A673 (cell line): Measurements from ENCODE around the gene SERINC4. TPM values are rescaled to one million over a fixed set of nuclear protein-coding genes. Genes with fewer than 3 reads are reported as not detected.
"Not testable (repeated sequence)": the region's sequence is repeated elsewhere in the genome, so short reads cannot be mapped to it uniquely, and the experiment has no call there.

Experiments
- BruUV-seq: library from RNA; stranded (reverse); fragments of 400-500 nt; replicated peaks from 2 replicates; lab custom pipeline; 2021; lab: Mats Ljungman, UMichigan
- CTCF ChIA-PET: fragments of 300-600 bp; sonication (Branson Sonifier 250); formaldehyde crosslinking; loops from one replicate; lab custom pipeline; 2022; ENCODE audit warnings: antibody characterized with exemption; lab: Charles Lee
- POLR2A ChIA-PET: fragments of 300-600 bp; sonication (Branson Sonifier 250); formaldehyde crosslinking; loops from one replicate; lab custom pipeline; 2022; ENCODE audit warnings: antibody characterized with exemption; ENCODE audit not compliant: low non-redundant PET; lab: Charles Lee
- DNase-seq: peaks from one replicate; pipeline ENCODE4 v3.0.0-alpha.2; 2015; ENCODE audit warnings: low spot score
- H3K27ac ChIP-seq: fragments of 200-600 bp; sonication (generic); 2 replicates; pipeline ENCODE4 v1.5.1; 2016; ENCODE audit warnings: mixed run types, low read depth, mild to moderate bottlenecking, mixed read lengths, antibody characterized with exemption, low read length; ENCODE audit not compliant: poor library complexity, severe bottlenecking
- H3K27me3 ChIP-seq: fragments of 200-600 bp; sonication (generic); replicated peaks from 2 replicates; pipeline ENCODE4 v1.6.1; 2017; ENCODE audit warnings: mixed run types, low read depth, mild to moderate bottlenecking, mixed read lengths, antibody characterized with exemption, low read length; ENCODE audit not compliant: insufficient read depth, poor library complexity
- H3K36me3 ChIP-seq: fragments of 200-600 bp; sonication (generic); 2 replicates; pipeline ENCODE4 v1.6.1; 2016; ENCODE audit warnings: mixed run types, mild to moderate bottlenecking, mixed read lengths, antibody characterized with exemption, low read length; ENCODE audit not compliant: insufficient read depth, poor library complexity, severe bottlenecking
- H3K4me1 ChIP-seq: fragments of 200-600 bp; sonication (generic); 2 replicates; pipeline ENCODE4 v1.6.1; 2017; ENCODE audit warnings: mixed run types, mild to moderate bottlenecking, mixed read lengths, antibody characterized with exemption, low read length; ENCODE audit not compliant: insufficient read depth, poor library complexity, severe bottlenecking
- H3K4me3 ChIP-seq: fragments of 200-600 bp; sonication (generic); 2 replicates; pipeline ENCODE4 v1.5.1; 2016; ENCODE audit warnings: low read depth, mixed run types, mild to moderate bottlenecking, mixed read lengths, low read length; ENCODE audit not compliant: poor library complexity, severe bottlenecking
- H3K9me3 ChIP-seq: fragments of 200-600 bp; sonication (generic); 2 replicates; pipeline ENCODE4 v1.6.1; 2016; ENCODE audit warnings: mixed run types, low read depth, mild to moderate bottlenecking, mixed read lengths, antibody characterized with exemption, low read length; ENCODE audit not compliant: poor library complexity, severe bottlenecking
- EZH2 ChIP-seq: fragments of 200-600 bp; sonication (generic); IDR thresholded peaks from 2 replicates; pipeline ENCODE4 v1.6.1; 2017; ENCODE audit warnings: borderline replicate concordance, low read depth, mild to moderate bottlenecking, mixed read lengths, antibody characterized with exemption, low read length; ENCODE audit not compliant: poor library complexity, severe bottlenecking
- intact Hi-C: fragments of 100-400 bp; cut with micrococcal nuclease; formaldehyde crosslinking; loops from one replicate; pipeline ENCODE4 v1.10.0; 2022; ENCODE audit not compliant: unreplicated experiment
- total RNA-seq: library from RNA; stranded (reverse); gene quantifications from 2 replicates; pipeline ENCODE4 v1.2.3, GENCODE V29; 2021
- TF ChIP-seq, protein P1 (sequence below): fragments of 300-800, 200-600 bp; sonication (generic); conservative IDR thresholded peaks from 2 replicates; pipeline ENCODE4 v1.5.1; 2017; ENCODE audit warnings: low read depth, mild to moderate bottlenecking, antibody characterized with exemption, low read length, moderate library complexity, mixed read lengths

Gene SERINC4
- total RNA-seq, 1 experiment from 2014 or later, result not detected

- H3K4me3 ChIP-seq, result no peak overlapping the region
- no TSS peak for BruUV-seq
- DNase-seq, result no peak
- POLR2A ChIA-PET, result no interaction called here
- no peaks in the 10 kb centered on the region for H3K9me3 ChIP-seq
- CTCF ChIA-PET, result no interaction called here
- H3K4me1 ChIP-seq, result peaks cover 17% of the 10 kb centered on the region
- intact Hi-C loops, result no loop called here
- H3K27ac ChIP-seq, result no peak overlapping the region
- TF ChIP-seq, protein P1, sequence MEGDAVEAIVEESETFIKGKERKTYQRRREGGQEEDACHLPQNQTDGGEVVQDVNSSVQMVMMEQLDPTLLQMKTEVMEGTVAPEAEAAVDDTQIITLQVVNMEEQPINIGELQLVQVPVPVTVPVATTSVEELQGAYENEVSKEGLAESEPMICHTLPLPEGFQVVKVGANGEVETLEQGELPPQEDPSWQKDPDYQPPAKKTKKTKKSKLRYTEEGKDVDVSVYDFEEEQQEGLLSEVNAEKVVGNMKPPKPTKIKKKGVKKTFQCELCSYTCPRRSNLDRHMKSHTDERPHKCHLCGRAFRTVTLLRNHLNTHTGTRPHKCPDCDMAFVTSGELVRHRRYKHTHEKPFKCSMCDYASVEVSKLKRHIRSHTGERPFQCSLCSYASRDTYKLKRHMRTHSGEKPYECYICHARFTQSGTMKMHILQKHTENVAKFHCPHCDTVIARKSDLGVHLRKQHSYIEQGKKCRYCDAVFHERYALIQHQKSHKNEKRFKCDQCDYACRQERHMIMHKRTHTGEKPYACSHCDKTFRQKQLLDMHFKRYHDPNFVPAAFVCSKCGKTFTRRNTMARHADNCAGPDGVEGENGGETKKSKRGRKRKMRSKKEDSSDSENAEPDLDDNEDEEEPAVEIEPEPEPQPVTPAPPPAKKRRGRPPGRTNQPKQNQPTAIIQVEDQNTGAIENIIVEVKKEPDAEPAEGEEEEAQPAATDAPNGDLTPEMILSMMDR, result no peak
- TF ChIP-seq EZH2, result no peak
- no peaks in the 10 kb centered on the region for H3K27me3 ChIP-seq
- peaks cover 57% of the 10 kb centered on the region for H3K36me3 ChIP-seq
Measured at GRCh38 chr15:43751885-43752284, 48.1 kb downstream of the SERINC4 start.

DNA sequence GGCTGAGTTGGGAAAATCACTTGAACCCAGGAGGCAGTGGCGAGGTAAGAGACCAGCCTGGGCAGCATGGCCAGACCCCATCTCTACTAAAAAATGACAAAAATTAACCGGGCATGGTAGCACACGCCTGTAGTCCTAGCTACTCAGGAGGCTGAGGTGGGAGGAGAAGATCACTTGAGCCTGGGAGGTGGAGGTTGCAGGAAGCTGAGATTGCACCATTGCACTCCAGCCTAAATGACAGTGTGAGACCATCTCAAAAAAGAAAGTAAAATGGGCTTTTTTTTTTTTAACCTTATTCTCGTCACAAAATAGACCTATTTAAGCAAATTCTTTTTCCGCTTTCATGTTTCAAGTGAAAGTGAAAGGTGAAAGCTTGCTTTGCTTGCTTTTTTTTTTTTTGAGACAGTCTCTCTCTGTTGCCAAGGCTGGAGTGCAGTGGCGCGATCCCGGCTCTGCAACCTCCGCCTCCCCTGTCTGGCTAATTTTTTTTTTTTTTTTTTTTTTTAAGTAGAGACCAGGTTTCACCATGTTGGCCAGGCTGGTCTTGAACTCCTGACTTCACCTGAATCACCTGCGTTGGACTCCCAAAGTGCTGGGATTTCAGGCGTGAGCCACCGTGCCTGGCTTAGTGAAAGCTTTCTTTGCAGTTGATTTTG lies 50.2 kb downstream of the SERINC4 start:
- intact Hi-C loops, result loop anchor here (10.0 kb wide), 1 partner anchor 345 kb away; no protein-coding TSS in a partner anchor
- peaks cover 17% of the 10 kb centered on the region for H3K4me1 ChIP-seq
- no peaks in the 10 kb centered on the region for H3K9me3 ChIP-seq
- ChIA-PET CTCF (no interaction called here), POLR2A (no interaction called here)
- H3K27ac ChIP-seq, result no peak overlapping the region
- H3K4me3 ChIP-seq, result no peak overlapping the region
- no peaks in the 10 kb centered on the region for H3K27me3 ChIP-seq
- DNase-seq, result no peak
- no TSS peak for BruUV-seq
- peaks cover 37% of the 10 kb centered on the region for H3K36me3 ChIP-seq
- no peak for TF ChIP-seq EZH2
- TF ChIP-seq, protein P1, result no peak

DNA sequence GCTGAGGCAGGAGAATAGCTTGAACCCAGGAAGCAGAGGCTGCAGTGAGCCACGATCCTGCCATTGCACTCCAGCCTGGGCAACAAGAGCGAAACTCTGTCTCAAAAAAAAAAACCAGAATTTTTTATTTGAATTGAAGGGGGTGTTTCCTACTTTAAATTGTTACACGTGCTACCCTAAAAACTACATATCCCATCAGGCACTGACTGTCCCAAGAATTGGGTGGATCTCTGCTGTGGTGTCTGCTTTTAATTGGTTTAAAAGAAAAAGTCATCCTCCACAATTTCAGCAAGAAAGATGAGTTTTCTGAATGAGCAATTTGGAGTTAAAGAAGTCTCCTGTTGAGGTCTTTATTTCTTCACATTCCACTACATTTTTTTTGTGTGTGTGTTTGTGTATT lies 51.6 kb downstream of the SERINC4 start:
- Histone ChIP-seq H3K27ac (no peak overlapping the region), H3K4me3 (peak overlapping the region; percentile 82), H3K27me3 (no peaks in the 10 kb centered on the region), H3K9me3 (no peaks in the 10 kb centered on the region), H3K36me3 (peaks cover 22% of the 10 kb centered on the region), H3K4me1 (peaks cover 17% of the 10 kb centered on the region)
- peak; percentile 35 for DNase-seq
- intact Hi-C loops, result loop anchor here (10.0 kb wide), 1 partner anchor 344 kb away; no protein-coding TSS in a partner anchor
- TF ChIP-seq, protein P1, result no peak
- no peak for TF ChIP-seq EZH2
- no TSS peak for BruUV-seq
- POLR2A ChIA-PET, result no interaction called here
- CTCF ChIA-PET, result interaction anchor here (0.7 kb wide), 1 partner anchor 24 kb away, joined by 3 read pairs; no protein-coding TSS in a partner anchor

DNA sequence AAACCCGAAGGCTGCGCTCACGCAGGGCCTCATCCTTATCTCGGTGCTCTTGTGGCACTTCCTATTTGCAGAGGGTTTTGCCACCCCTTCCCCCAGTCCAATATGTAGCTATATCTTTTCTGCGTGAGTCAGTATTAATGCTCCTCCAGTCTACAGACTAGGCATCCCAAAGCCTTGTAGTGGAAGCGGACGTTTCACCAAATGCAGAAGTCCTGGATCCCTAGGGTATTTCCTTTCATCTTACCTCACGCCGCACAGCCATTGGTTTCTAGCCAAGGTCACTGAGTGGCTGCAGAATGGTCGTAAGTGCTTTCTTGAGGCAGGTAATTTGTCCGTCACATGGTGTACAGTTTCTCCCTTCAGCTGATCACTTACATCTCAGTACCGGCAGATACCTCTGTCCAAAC lies 53.1 kb downstream of the SERINC4 start:
- POLR2A ChIA-PET, H3K27me3 ChIP-seq, CTCF ChIA-PET, H3K36me3 ChIP-seq, BruUV-seq, H3K9me3 ChIP-seq: not testable (repeated sequence)
- intact Hi-C loops, result loop anchor here (10.0 kb wide), 1 partner anchor 342 kb away; no protein-coding TSS in a partner anchor
- H3K4me3 ChIP-seq, result peak overlapping the region; percentile 82
- DNase-seq, result peak; percentile 9
- peak overlapping the region; percentile 96 for H3K27ac ChIP-seq
- H3K4me1 ChIP-seq, result peaks cover 17% of the 10 kb centered on the region
